Measurements from ENCODE around the gene SLC25A41. TPM values are rescaled to one million over a fixed set of nuclear protein-coding genes. Genes with fewer than 3 reads are reported as not detected.

SLC25A41 gene
- total and polyA plus RNA-seq, 4 experiments from 2014 or later, result not detected

DNA sequence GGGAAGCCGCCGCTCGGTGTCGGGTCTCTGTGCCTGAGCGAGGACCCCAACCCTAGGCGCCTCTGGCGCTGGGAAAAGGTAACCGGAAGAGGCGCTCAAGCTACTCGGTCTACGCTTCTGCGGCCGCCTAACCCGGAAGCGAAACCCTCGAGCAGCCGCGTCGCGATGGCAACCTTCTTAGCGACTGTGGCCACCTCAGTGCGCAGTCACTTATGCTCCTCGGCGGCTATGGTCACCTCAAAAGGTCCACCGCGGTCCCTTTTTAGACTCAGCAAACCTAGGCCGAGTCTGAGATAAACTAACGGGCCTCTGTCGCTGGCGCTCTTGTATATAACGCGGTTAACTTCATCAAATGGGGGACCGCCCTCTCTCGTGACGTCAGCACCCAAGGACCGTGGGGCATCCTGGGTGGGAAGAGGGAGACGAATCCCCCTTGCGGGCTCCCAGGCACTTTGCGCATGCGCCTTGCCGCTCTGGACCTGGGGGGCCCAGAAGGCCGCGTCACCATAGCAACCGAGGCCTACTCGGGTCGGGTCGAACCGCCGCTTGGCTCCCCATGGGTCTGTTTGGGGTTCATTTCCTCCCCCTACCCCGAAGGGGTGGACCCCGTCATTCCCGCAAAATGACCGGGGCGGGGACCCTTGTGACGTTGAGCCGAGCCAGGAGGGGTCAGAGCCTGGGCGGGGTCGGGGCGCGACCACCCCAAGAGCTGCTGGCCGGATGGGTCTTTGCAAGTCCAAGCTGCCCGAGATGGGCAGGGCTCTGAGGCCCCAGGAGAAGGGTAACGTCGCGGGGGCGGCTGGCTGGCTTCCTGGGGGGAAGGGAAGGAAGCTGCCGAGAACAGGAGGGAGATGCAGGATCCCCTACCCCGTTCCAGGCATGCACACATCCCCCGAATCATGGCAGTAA, 40.2 kb downstream of the SLC25A41 start, which contains the start of gene GTF2F1:
TSS of gene GTF2F1 (minus strand) at position 91 of the 909 bp plus-strand sequence. CDS start 169 bp downstream, outside the sequence.
- Mint-ChIP-seq H3K4me1 (peaks cover 17 to 30% (median 23%) of the 10 kb centered on the region in 4 donors), H3K9me3 (no peaks in the 10 kb centered on the region), H3K36me3 (peaks cover 9 to 35% of the 10 kb centered on the region in 2 donors), H3K4me3 (peak within 1 kb of the TSS; percentile 93 to 98 (median 96)), H3K27ac (peak within 1 kb of the TSS; percentile 96 to 99 (median 98)), H3K27me3 (no peaks in the 10 kb centered on the region)
- Histone ChIP-seq H3K27ac (ENCODE audit: low read depth, low read length) (peak within 1 kb of the TSS; percentile 96), H3K27me3 (ENCODE audit: insufficient read depth, low read length) (no peaks in the 10 kb centered on the region), H3K4me3 (ENCODE audit: low read length in 2 of 2) (peak within 1 kb of the TSS; percentile 68 to 82), H3K36me3 (ENCODE audit: insufficient read depth, low read length) (peaks cover 16% of the 10 kb centered on the region), H3K4me1 (ENCODE audit: insufficient read depth, low read length) (peaks cover 15% of the 10 kb centered on the region), H3K9me3 (ENCODE audit: control insufficient read depth in 1 of 2, low read length in 2 of 2) (no peaks in the 10 kb centered on the region)
- POLR2A ChIA-PET (ENCODE audit: partially characterized antibody), result interaction anchor here (1.0 to 3.6 kb wide), 8 partner anchors 17 to 676 kb away, joined by 4 to 30 read pairs (median 6); partner anchors contain the start of genes ALKBH7, CLPP, DENND1C and KHSRP
- peak; percentile 93 to 95 (median 94) for DNase-seq
- intact Hi-C loops (cut with micrococcal nuclease), result loop anchor here (1.0 kb wide), 3 partner anchors 20 to 32 kb away; partner anchors contain the start of gene CLPP
- CTCF ChIA-PET (ENCODE audit: partially characterized antibody), result interaction anchor here (0.5 kb wide), 1 partner anchor 14 kb away, joined by 3 read pairs; no protein-coding TSS in a partner anchor

- Histone ChIP-seq H3K4me1 (ENCODE audit: insufficient read depth, low read length) (peaks cover 15% of the 10 kb centered on the region), H3K9me3 (ENCODE audit: control insufficient read depth in 1 of 2, low read length in 2 of 2) (no peaks in the 10 kb centered on the region), H3K27ac (ENCODE audit: low read depth, low read length) (peak overlapping the region; percentile 96), H3K4me3 (ENCODE audit: low read length in 2 of 2) (peak overlapping the region; percentile 68 to 82), H3K36me3 (ENCODE audit: insufficient read depth, low read length) (peaks cover 20% of the 10 kb centered on the region), H3K27me3 (ENCODE audit: insufficient read depth, low read length) (no peaks in the 10 kb centered on the region)
- ChIA-PET POLR2A (ENCODE audit: partially characterized antibody) (interaction anchor here (1.6 to 3.6 kb wide), 5 partner anchors 16 to 67 kb away, joined by 4 to 30 read pairs (median 22); partner anchors contain the start of genes ALKBH7, CLPP, KHSRP and SLC25A23), CTCF (ENCODE audit: partially characterized antibody) (no interaction called here)
- intact Hi-C loops (cut with micrococcal nuclease), result loop anchor here (1.0 kb wide), 3 partner anchors 19 to 33 kb away; partner anchors contain the start of gene CLPP
- peak in 1 of 5 donors; percentile 16 for DNase-seq
- peaks cover 11 to 39% of the 10 kb centered on the region in 2 donors for H3K36me3 Mint-ChIP-seq
- no peaks in the 10 kb centered on the region for H3K27me3 Mint-ChIP-seq
- no peaks in the 10 kb centered on the region for H3K9me3 Mint-ChIP-seq
- H3K4me3 Mint-ChIP-seq, result peak overlapping the region; percentile 93 to 98 (median 96)
- peak overlapping the region; percentile 96 to 99 (median 98) for H3K27ac Mint-ChIP-seq
- H3K4me1 Mint-ChIP-seq, result peaks cover 18 to 30% (median 23%) of the 10 kb centered on the region in 4 donors
These were observed 41.1 kb downstream of the SLC25A41 start for GRCh38 chr19:6392221-6393073.

DNA sequence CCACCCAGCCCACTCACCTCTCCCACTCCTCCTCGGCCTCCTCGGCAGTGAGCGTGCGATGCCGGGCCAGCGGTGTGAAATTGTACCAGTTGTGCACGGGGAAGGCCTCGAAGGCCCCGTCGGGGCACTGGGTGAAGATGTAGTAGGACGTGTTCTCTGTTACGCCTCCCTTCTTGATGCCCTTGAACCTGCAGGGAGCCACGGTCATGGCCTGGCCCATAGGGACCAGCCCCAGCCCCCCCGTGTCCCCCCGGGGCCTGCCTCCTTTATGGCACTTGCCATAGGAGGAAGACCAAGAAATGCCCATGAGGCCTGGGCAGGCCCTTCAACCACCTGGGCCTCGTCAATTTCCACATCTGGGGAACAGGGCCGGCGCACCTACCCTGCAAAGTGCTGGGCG, 46.2 kb downstream of the SLC25A41 start:
- Mint-ChIP-seq H3K27me3 (no peaks in the 10 kb centered on the region), H3K36me3 (peaks cover 19 to 65% of the 10 kb centered on the region in 2 donors), H3K9me3 (peaks cover 0 to 2% (median 0%) of the 10 kb centered on the region in 8 donors), H3K4me1 (peaks cover 11 to 16% (median 14%) of the 10 kb centered on the region in 4 donors), H3K27ac (no peak overlapping the region), H3K4me3 (no peak overlapping the region)
- H3K9me3 ChIP-seq (ENCODE audit: control insufficient read depth in 1 of 2, low read length in 2 of 2), result no peaks in the 10 kb centered on the region
- H3K4me1 ChIP-seq (ENCODE audit: insufficient read depth, low read length), result peaks cover 8% of the 10 kb centered on the region
- H3K27ac ChIP-seq (ENCODE audit: low read depth, low read length), result no peak overlapping the region
- H3K4me3 ChIP-seq (ENCODE audit: low read length in 2 of 2), result no peak overlapping the region
- intact Hi-C loops (cut with micrococcal nuclease), result no loop called here
- DNase-seq, result no peak
- H3K36me3 ChIP-seq (ENCODE audit: insufficient read depth, low read length), result peaks cover 35% of the 10 kb centered on the region
- ChIA-PET CTCF (ENCODE audit: partially characterized antibody) (no interaction called here), POLR2A (ENCODE audit: partially characterized antibody) (no interaction called here)
- H3K27me3 ChIP-seq (ENCODE audit: insufficient read depth, low read length), result no peaks in the 10 kb centered on the region

DNA sequence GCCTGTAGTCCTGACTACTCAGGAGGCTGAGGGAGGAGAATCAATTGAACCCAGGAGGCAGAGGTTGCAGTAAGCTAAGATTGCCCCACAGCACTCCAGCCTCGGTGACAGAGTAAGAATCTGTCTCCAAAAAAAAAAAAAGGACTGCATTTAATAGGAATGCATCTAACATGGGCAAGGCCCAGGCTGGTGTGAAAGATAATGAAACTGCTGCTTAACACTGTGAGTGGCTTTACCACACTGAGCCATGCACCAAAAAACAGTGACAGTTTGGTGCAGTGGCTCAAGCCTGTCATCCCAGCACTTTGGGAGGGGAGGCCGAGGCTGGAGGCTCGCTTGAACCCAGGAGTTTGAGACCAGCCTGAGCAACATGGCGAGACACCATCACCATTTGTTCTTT, 49.2 kb downstream of the SLC25A41 start:
- intact Hi-C loops (cut with micrococcal nuclease), result no loop called here
- no peaks in the 10 kb centered on the region for H3K9me3 ChIP-seq (ENCODE audit: control insufficient read depth in 1 of 2, low read length in 2 of 2)
- DNase-seq, result no peak
- no peak overlapping the region for H3K4me3 ChIP-seq (ENCODE audit: low read length in 2 of 2)
- peak overlapping the region in 1 of 7 donors; percentile 41 for H3K27ac Mint-ChIP-seq
- H3K4me3 Mint-ChIP-seq, result no peak overlapping the region
- no peaks in the 10 kb centered on the region for H3K27me3 Mint-ChIP-seq
- H3K36me3 ChIP-seq (ENCODE audit: insufficient read depth, low read length), result peaks cover 51% of the 10 kb centered on the region
- CTCF ChIA-PET (ENCODE audit: partially characterized antibody), result no interaction called here
- H3K9me3 Mint-ChIP-seq, result peaks cover 0 to 2% (median 0%) of the 10 kb centered on the region in 8 donors
- no peaks in the 10 kb centered on the region for H3K4me1 ChIP-seq (ENCODE audit: insufficient read depth, low read length)
- H3K4me1 Mint-ChIP-seq, result peaks cover 0 to 3% (median 1%) of the 10 kb centered on the region in 4 donors
- peaks cover 35 to 71% of the 10 kb centered on the region in 2 donors for H3K36me3 Mint-ChIP-seq
- POLR2A ChIA-PET (ENCODE audit: partially characterized antibody), result no interaction called here
- no peak overlapping the region for H3K27ac ChIP-seq (ENCODE audit: low read depth, low read length)
- no peaks in the 10 kb centered on the region for H3K27me3 ChIP-seq (ENCODE audit: insufficient read depth, low read length)

DNA sequence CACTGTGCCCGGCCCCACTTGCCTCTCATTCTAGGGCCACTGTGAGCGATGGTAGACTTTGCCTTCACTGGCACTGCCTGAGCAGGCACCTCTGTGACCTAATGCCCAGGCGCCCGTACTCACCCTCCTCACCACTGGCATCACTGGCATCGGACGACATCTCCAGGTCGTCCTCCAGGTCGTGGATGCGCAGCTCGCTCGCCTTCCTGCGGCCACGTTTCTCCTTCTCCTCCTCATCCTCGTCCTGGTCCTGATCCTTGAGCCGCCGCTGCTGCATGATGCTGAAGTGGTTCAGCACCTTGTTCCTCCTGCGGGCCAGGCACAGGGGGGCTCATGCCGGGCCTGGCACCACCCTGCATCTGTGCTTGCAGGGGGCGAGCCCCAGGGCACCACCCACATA, 50.4 kb downstream of the SLC25A41 start:
- POLR2A ChIA-PET (ENCODE audit: partially characterized antibody), result no interaction called here
- Mint-ChIP-seq H3K27ac (peak overlapping the region in 1 of 7 donors; percentile 89), H3K36me3 (peaks cover 34 to 69% of the 10 kb centered on the region in 2 donors)

GRCh38 chr19:6381030-6381750, 52.4 kb downstream of the SLC25A41 start:
- no peak overlapping the region for H3K4me3 Mint-ChIP-seq
- Histone ChIP-seq H3K4me1 (ENCODE audit: insufficient read depth, low read length) (no peaks in the 10 kb centered on the region), H3K27me3 (ENCODE audit: insufficient read depth, low read length) (no peaks in the 10 kb centered on the region), H3K4me3 (ENCODE audit: low read length in 2 of 2) (no peak overlapping the region), H3K36me3 (ENCODE audit: insufficient read depth, low read length) (peaks cover 34% of the 10 kb centered on the region), H3K27ac (ENCODE audit: low read depth, low read length) (no peak overlapping the region), H3K9me3 (ENCODE audit: control insufficient read depth in 1 of 2, low read length in 2 of 2) (no peaks in the 10 kb centered on the region)
- H3K9me3 Mint-ChIP-seq, result peaks cover 0 to 2% (median 0%) of the 10 kb centered on the region in 8 donors
- no peaks in the 10 kb centered on the region for H3K27me3 Mint-ChIP-seq
- ChIA-PET POLR2A (ENCODE audit: partially characterized antibody) (no interaction called here), CTCF (ENCODE audit: partially characterized antibody) (no interaction called here)
- DNase-seq, result no peak
- H3K4me1 Mint-ChIP-seq, result peaks cover 0 to 3% (median 0%) of the 10 kb centered on the region in 4 donors
- intact Hi-C loops (cut with micrococcal nuclease), result no loop called here
- peaks cover 33 to 59% of the 10 kb centered on the region in 2 donors for H3K36me3 Mint-ChIP-seq
- H3K27ac Mint-ChIP-seq, result no peak overlapping the region

More for the DNA sequence above, 50.4 kb downstream of the SLC25A41 start:
- Histone ChIP-seq H3K4me3 (ENCODE audit: low read length in 2 of 2) (no peak overlapping the region), H3K36me3 (ENCODE audit: insufficient read depth, low read length) (peaks cover 44% of the 10 kb centered on the region), H3K27ac (ENCODE audit: low read depth, low read length) (no peak overlapping the region), H3K27me3 (ENCODE audit: insufficient read depth, low read length) (no peaks in the 10 kb centered on the region), H3K9me3 (ENCODE audit: control insufficient read depth in 1 of 2, low read length in 2 of 2) (no peaks in the 10 kb centered on the region), H3K4me1 (ENCODE audit: insufficient read depth, low read length) (no peaks in the 10 kb centered on the region)
- intact Hi-C loops (cut with micrococcal nuclease), result no loop called here
- Mint-ChIP-seq H3K27me3 (no peaks in the 10 kb centered on the region), H3K4me3 (no peak overlapping the region), H3K4me1 (peaks cover 0 to 3% (median under 1%) of the 10 kb centered on the region in 4 donors), H3K9me3 (peaks cover 0 to 2% (median 0%) of the 10 kb centered on the region in 8 donors)
- no peak for DNase-seq
- CTCF ChIA-PET (ENCODE audit: partially characterized antibody), result no interaction called here

Data from CD4-positive, alpha-beta memory T cell (primary cell).